Adrenal gland (tissue), 19 donors: ENCODE measurements around the gene C1QTNF12. TPM values are rescaled to one million over a fixed set of nuclear protein-coding genes. Genes with fewer than 3 reads are reported as not detected.

ENCODE experiments used
- DNase-seq, 7 donors: peaks; one replicate each; pipeline ENCODE4 v3.0.0-alpha.2; 2019 to 2020
- H3K27ac ChIP-seq, 5 donors: fragments of 200-600 bp; sonication (generic) in 4 of 5; 1 replicate in 3 of 5; 2 replicates in 2 of 5; pipeline versions ENCODE4 v1.5.1 to v1.8.0; 2016 to 2020; ENCODE audit warnings: mild to moderate bottlenecking in 1 of 5
- H3K27me3 ChIP-seq: fragments of 200-600 bp; 2 replicates; pipeline ENCODE4 v1.8.0; 2021
- H3K36me3 ChIP-seq, 2 donors: fragments of 200-600 bp; replicated peaks in 1 of 2; 1 replicate in 1 of 2; 2 replicates in 1 of 2; pipeline versions ENCODE4 v1.5.1 to v1.8.0; 2018 to 2022
- H3K4me1 ChIP-seq, 2 donors: fragments of 200-600 bp; replicated peaks in 1 of 2; 1 replicate in 1 of 2; 2 replicates in 1 of 2; pipeline versions ENCODE4 v1.5.1 to v1.8.0; 2018 to 2021
- H3K4me3 ChIP-seq, 4 donors: fragments of 200-600 bp; sonication (generic) in 3 of 4; one replicate each; pipeline ENCODE4 v1.5.1; 2016 to 2018
- H3K9me3 ChIP-seq, 3 donors: fragments of 200-600 bp; sonication (generic) in 1 of 3; replicated peaks in 1 of 3; 1 replicate in 2 of 3; 2 replicates in 1 of 3; pipeline versions ENCODE4 v1.5.1 to v1.8.0; 2016 to 2021
- CTCF ChIP-seq, 6 experiments: fragments of 450-650 bp in 4 of 6; fragments of 200-600 bp in 2 of 6; sonication (generic) in 1 of 6; IDR thresholded peaks; 1 replicate in 5 of 6; 2 replicates in 1 of 6; pipeline versions ENCODE4 v1.5.1 to v1.8.0; 2016 to 2021; ENCODE audit warnings: antibody characterized with exemption in 6 of 6, mild to moderate bottlenecking in 2 of 6, moderate library complexity in 1 of 6
- POLR2A ChIP-seq, 2 donors: fragments of 450-650 bp; IDR thresholded peaks; one replicate each; pipeline ENCODE4 v1.6.1; 2017; ENCODE audit warnings: antibody characterized with exemption in 2 of 2, mild to moderate bottlenecking in 2 of 2, moderate library complexity in 1 of 2
- WGBS, 4 donors: extraction: QIAGEN DNeasy Blood & Tissue Kit in 2 of 4; methylation state at CpG; one replicate each; pipeline versions ENCODE4 v1.1.5 to v1.1.7; 2013 to 2017; 5-methylcytosine and 5-hydroxymethylcytosine counted together
- intact Hi-C, 2 donors: fragments of 100-400 bp; cut with DNase I; formaldehyde crosslinking; loops; one replicate each; pipeline versions ENCODE4 v1.14.1 to v1.15.0; 2022 to 2023
- long read RNA-seq, 10 donors: library from polyadenylated mRNA in 3 of 10; unstranded in 2 of 10; stranded (forward) in 1 of 10; transcript quantifications; one replicate each; pipeline ENCODE4 v2.0.0 and lab custom pipeline, GENCODE V29; 2021 to 2026
- polyA plus RNA-seq, 3 donors: library from polyadenylated mRNA; stranded (reverse); fragments of 200-250 nt in 2 of 3; fragments of 350-450 nt in 1 of 3; fragmentation: Illumina TruSeq in 1 of 3; extraction: RNeasy Lipid Tissue Mini Kit (QIAGEN cat#74804) in 1 of 3; gene quantifications; one replicate each; pipeline ENCODE4 v1.2.3, GENCODE V29; 2013 to 2014
- total RNA-seq, 9 donors: library from RNA; depleted of rRNA in 4 of 9; stranded (reverse); fragments of >200 nt in 4 of 9; fragments of 120-200 nt in 1 of 9; fragmentation: NEBNext Ultra II Directional in 1 of 9; extraction: Animal tissue kit (Norgen Biotek cat#: 25700) in 1 of 9; gene quantifications; one replicate each; pipeline versions ENCODE4 v1.1.0 to v1.2.4, GENCODE V29; 2013 to 2023
- donor health status: healthy with polysubstance abuse.
- donor health status: Bipolar disorder and iron deficiency.
- donor health status: DM: yes; HTN: yes; CAD: no.
- donor health status: DM: no; HTN: no; CAD: no.
- donor health status: DM: no; HTN: no; CAD: no.
- donor health status: DM: yes; HTN: yes; CAD: no.

Gene C1QTNF12, protein sequence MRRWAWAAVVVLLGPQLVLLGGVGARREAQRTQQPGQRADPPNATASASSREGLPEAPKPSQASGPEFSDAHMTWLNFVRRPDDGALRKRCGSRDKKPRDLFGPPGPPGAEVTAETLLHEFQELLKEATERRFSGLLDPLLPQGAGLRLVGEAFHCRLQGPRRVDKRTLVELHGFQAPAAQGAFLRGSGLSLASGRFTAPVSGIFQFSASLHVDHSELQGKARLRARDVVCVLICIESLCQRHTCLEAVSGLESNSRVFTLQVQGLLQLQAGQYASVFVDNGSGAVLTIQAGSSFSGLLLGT
- total RNA-seq: 1 to 10 TPM in 4 of 9 donors, under 1 TPM in 3, not detected in 2; 0.28 to 2.6 (median 1.1) TPM
- 1 to 10 TPM in 2 of 3 donors, not detected in 1; 3.0 to 4.3 TPM for polyA plus RNA-seq
- long read RNA-seq, donor 1: 0 reads
- long read RNA-seq, donor 2: 0 reads
- long read RNA-seq, donor 3, partial matches to known transcripts: 0 of 1 reads
- long read RNA-seq, donor 3, other reads (novel, unspliced or antisense): 0 of 1 reads
- long read RNA-seq, donor 4: 0 reads
- long read RNA-seq, donor 5: 0 reads
- long read RNA-seq, donor 6: 0 reads
- long read RNA-seq, donor 7: 0 reads
- long read RNA-seq, donor 8, partial matches to known transcripts: 0 of 1 reads
- long read RNA-seq, donor 8, other reads (novel, unspliced or antisense): 0 of 1 reads
- long read RNA-seq, donor 9: 0 reads
- long read RNA-seq, donor 10: 0 reads

DNA sequence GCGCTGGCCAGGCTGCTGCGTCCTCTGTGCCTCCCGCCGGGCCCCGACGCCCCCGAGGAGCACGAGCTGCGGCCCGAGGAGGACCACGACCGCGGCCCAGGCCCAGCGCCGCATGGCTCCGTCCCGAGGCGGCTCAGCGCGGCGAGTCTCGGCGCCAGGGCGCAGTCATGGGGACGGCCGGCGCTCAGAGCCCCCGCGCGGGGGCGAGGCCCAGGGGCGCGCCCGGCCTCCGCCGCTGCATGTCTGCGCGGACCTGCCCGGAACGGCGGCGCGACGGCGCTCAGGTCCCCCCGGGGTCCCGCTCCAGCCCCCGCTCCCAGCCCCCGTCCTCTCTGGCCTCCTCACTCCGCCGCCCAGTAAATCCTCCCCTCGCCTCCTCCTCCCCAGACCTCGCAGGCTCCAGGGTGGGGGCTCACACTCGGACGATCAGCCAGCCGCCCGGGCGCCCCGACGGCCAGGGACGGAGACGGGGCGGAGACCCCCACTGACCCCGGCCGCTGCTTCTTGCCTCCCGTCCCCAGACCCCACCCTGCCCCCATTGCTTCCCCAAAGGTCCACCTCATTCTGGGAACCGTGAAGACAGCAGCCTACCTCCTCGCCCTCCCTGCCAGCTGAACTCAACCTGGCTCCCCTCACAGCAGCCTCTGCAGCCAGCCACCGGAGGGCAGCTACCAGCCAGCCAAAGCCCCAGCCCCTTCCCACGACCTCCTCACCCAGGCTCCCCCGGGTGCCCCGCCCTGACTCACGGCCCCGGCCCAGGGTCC is at the start of gene C1QTNF12:
C1QTNF12 (minus strand) TSS at position 146 of the 764 bp plus-strand sequence; CDS start at position 114, 32 bp downstream.
- H3K36me3 ChIP-seq: no peaks in the 10 kb centered on the region
- WGBS, 4 donors: 2 to 9% (median 4%) methylated on average over 10 to 74 of the region's 74 CpGs; no CpG with 5 or more reads in 1 of the 4 donors
- DNase-seq: no peak
- no peaks in the 10 kb centered on the region for H3K9me3 ChIP-seq
- intact Hi-C loops: no loop called here
- peaks cover 13% of the 10 kb centered on the region for H3K27me3 ChIP-seq
- H3K27ac ChIP-seq: no peak within 1 kb of the TSS
- no peak for TF ChIP-seq POLR2A (IDR thresholded peaks at IDR 0.05)
- TF ChIP-seq CTCF (IDR thresholded peaks at IDR 0.05): no peak
- H3K4me3 ChIP-seq: no peak within 1 kb of the TSS
- H3K4me1 ChIP-seq: no peaks in the 10 kb centered on the region

- no peaks in the 10 kb centered on the region for H3K4me1 ChIP-seq
- H3K36me3 ChIP-seq: peaks cover 0 to 9% of the 10 kb centered on the region in 2 donors
- no peaks in the 10 kb centered on the region for H3K9me3 ChIP-seq
- no peak for DNase-seq
- no peaks in the 10 kb centered on the region for H3K27me3 ChIP-seq
- intact Hi-C loops: loop anchor here in 1 of 2 donors (10.0 kb wide), 1 partner anchor 311 kb away; the partner anchor contains the start of gene PERM1
- no peak overlapping the region for H3K27ac ChIP-seq
- no peak overlapping the region for H3K4me3 ChIP-seq
- WGBS, 4 donors: 93 to 99% (median 95%) methylated on average over 21 to 35 of the region's 35 CpGs
- no peak for TF ChIP-seq POLR2A (IDR thresholded peaks at IDR 0.05)
- no peak for TF ChIP-seq CTCF (IDR thresholded peaks at IDR 0.05)
These were observed 48.8 kb upstream of the C1QTNF12 start for GRCh38 chr1:1295154-1295923.

GRCh38 chr1:1294250-1294890 is 47.8 kb upstream of the C1QTNF12 start:
- no peaks in the 10 kb centered on the region for H3K4me1 ChIP-seq
- no peak for DNase-seq
- WGBS, 4 donors: 86 to 89% methylated on average over 57 to 58 of the region's 58 CpGs; no CpG with 5 or more reads in 2 of the 4 donors

More at GRCh38 chr1:1294250-1294890, 47.8 kb upstream of the C1QTNF12 start:
- TF ChIP-seq POLR2A (IDR thresholded peaks at IDR 0.05): no peak
- no peak for TF ChIP-seq CTCF (IDR thresholded peaks at IDR 0.05)
- Histone ChIP-seq H3K36me3 (peaks cover 0 to 9% of the 10 kb centered on the region in 2 donors), H3K27me3 (no peaks in the 10 kb centered on the region), H3K9me3 (no peaks in the 10 kb centered on the region), H3K27ac (no peak overlapping the region), H3K4me3 (no peak overlapping the region)
- intact Hi-C loops: loop anchor here in 1 of 2 donors (10.0 kb wide), 1 partner anchor 310 kb away; the partner anchor contains the start of gene PERM1
